Natural killer cell (primary cell): Measurements from ENCODE around the gene LAMA5. TPM values are rescaled to one million over a fixed set of nuclear protein-coding genes. Genes with fewer than 3 reads are reported as not detected.

Experiments
- ATAC-seq, 3 donors: fragments of 150-1000 bp in 2 of 3; fragments of 200-7000 bp in 1 of 3; cut with Tn5 transposase; 1 replicate in 1 of 3; 2 replicates in 2 of 3; pipeline ENCODE4 v1.10.0; 2021; ENCODE audit warnings: mild to moderate bottlenecking in 2 of 3, moderate library complexity in 2 of 3
- DNase-seq, 2 donors: peaks; one replicate each; pipeline versions ENCODE4 v3.0.0 to v3.0.0-alpha.2; 2013 to 2021; ENCODE audit warnings: mixed read lengths in 1 of 2
- H3K27ac ChIP-seq: one replicate; pipeline ENCODE4 v1.5.1; 2013; ENCODE audit warnings: mild to moderate bottlenecking, low read length
- H3K27me3 ChIP-seq: one replicate; pipeline ENCODE4 v1.6.1; 2013; ENCODE audit warnings: low read length; ENCODE audit not compliant: control insufficient read depth, insufficient read depth
- H3K36me3 ChIP-seq: one replicate; pipeline ENCODE4 v1.6.1; 2013; ENCODE audit warnings: low read length; ENCODE audit not compliant: control insufficient read depth, insufficient read depth
- H3K4me1 ChIP-seq: one replicate; pipeline ENCODE4 v1.6.1; 2013; ENCODE audit warnings: low read length; ENCODE audit not compliant: control insufficient read depth, insufficient read depth
- H3K4me3 ChIP-seq: one replicate; pipeline ENCODE4 v1.5.1; 2013; ENCODE audit warnings: low read length
- H3K9me3 ChIP-seq: one replicate; pipeline ENCODE4 v1.6.1; 2013; ENCODE audit warnings: low read length; ENCODE audit not compliant: control insufficient read depth, insufficient read depth
- H3K27ac Mint-ChIP-seq, 2 donors: one replicate each; pipeline ENCODE4 v1.8.0; 2022; ENCODE audit warnings: mild to moderate bottlenecking in 2 of 2, mixed read lengths in 2 of 2, moderate library complexity in 1 of 2
- H3K27me3 Mint-ChIP-seq, 2 donors: one replicate each; pipeline ENCODE4 v1.8.0; 2022; ENCODE audit warnings: low read depth in 2 of 2, mixed read lengths in 2 of 2
- H3K36me3 Mint-ChIP-seq: one replicate; pipeline ENCODE4 v1.8.0; 2022; ENCODE audit warnings: mixed read lengths
- H3K4me1 Mint-ChIP-seq, 2 donors: one replicate each; pipeline ENCODE4 v1.8.0; 2022; ENCODE audit warnings: mixed read lengths in 2 of 2
- H3K4me3 Mint-ChIP-seq: one replicate; pipeline ENCODE4 v1.8.0; 2022; ENCODE audit warnings: mild to moderate bottlenecking, moderate library complexity, mixed read lengths
- H3K9me3 Mint-ChIP-seq, 2 donors: one replicate each; pipeline ENCODE4 v1.8.0; 2022; ENCODE audit warnings: mixed read lengths in 2 of 2
- CTCF ChIP-seq: fragments of 200-600 bp; IDR thresholded peaks from one replicate; pipeline ENCODE4 v1.8.0; 2022; ENCODE audit warnings: antibody characterized with exemption
- WGBS: methylation state at CpG from one replicate; pipeline ENCODE4 v1.1.7; 2013; ENCODE audit warnings: missing lambda C conversion rate; ENCODE audit not compliant: insufficient coverage; 5-methylcytosine and 5-hydroxymethylcytosine counted together
- intact Hi-C: fragments of 100-400 bp; cut with micrococcal nuclease; formaldehyde crosslinking; loops from one replicate; pipeline ENCODE4 v1.14.2; 2022
- total RNA-seq, 4 donors: library from RNA; stranded (reverse); fragments of 120-200 nt in 1 of 4; gene quantifications; one replicate each; pipeline versions ENCODE4 v1.2.3 to v1.2.4, GENCODE V29; 2013 to 2022

Gene LAMA5
- 1 to 10 TPM; 1.0 to 4.3 (median 1.4) TPM for total RNA-seq
- total RNA-seq (2013) = 7.5 TPM

- Mint-ChIP-seq H3K27me3 (peaks cover 0 to 26% of the 10 kb centered on the region in 2 donors), H3K4me1 (peaks cover 0 to 6% of the 10 kb centered on the region in 2 donors), H3K36me3 (no peaks in the 10 kb centered on the region), H3K4me3 (peak within 1 kb of the TSS; percentile 77), H3K9me3 (no peaks in the 10 kb centered on the region), H3K27ac (no peak within 1 kb of the TSS)
- Histone ChIP-seq H3K4me3 (peak within 1 kb of the TSS; percentile 38), H3K27ac (no peak within 1 kb of the TSS), H3K4me1 (peaks cover 22% of the 10 kb centered on the region), H3K9me3 (no peaks in the 10 kb centered on the region), H3K36me3 (no peaks in the 10 kb centered on the region), H3K27me3 (peaks cover 26% of the 10 kb centered on the region)
- DNase-seq = peak in 1 of 2 donors; percentile 31
- WGBS = under 1% methylated on average over 66 of the region's 70 CpGs
- peak; percentile 31 to 69 (median 64) for ATAC-seq
- intact Hi-C loops = no loop called here
- TF ChIP-seq CTCF = no peak
These were observed at the start of gene LAMA5 for GRCh38 chr20:62367136-62367632. LAMA5 (minus strand) TSS chr20:62367312; CDS start chr20:62367245, 67 bp downstream.

- no peaks in the 10 kb centered on the region for H3K9me3 Mint-ChIP-seq
- Histone ChIP-seq H3K27ac (no peak overlapping the region), H3K9me3 (no peaks in the 10 kb centered on the region), H3K36me3 (no peaks in the 10 kb centered on the region), H3K4me3 (no peak overlapping the region), H3K4me1 (peaks cover 1% of the 10 kb centered on the region), H3K27me3 (no peaks in the 10 kb centered on the region)
- no peak for ATAC-seq
- no peaks in the 10 kb centered on the region for H3K36me3 Mint-ChIP-seq
- TF ChIP-seq CTCF = no peak
- no peak overlapping the region for H3K27ac Mint-ChIP-seq
- DNase-seq = no peak
- H3K4me1 Mint-ChIP-seq = no peaks in the 10 kb centered on the region
- no peaks in the 10 kb centered on the region for H3K27me3 Mint-ChIP-seq
- intact Hi-C loops = no loop called here
- WGBS = 83% methylated on average over 24 of the region's 24 CpGs
- H3K4me3 Mint-ChIP-seq = no peak overlapping the region
These were observed 48.4 kb upstream of the LAMA5 start for GRCh38 chr20:62415354-62416111.

- Mint-ChIP-seq H3K27ac (no peak overlapping the region), H3K27me3 (no peaks in the 10 kb centered on the region), H3K9me3 (no peaks in the 10 kb centered on the region), H3K36me3 (no peaks in the 10 kb centered on the region), H3K4me1 (peaks cover 0 to 11% of the 10 kb centered on the region in 2 donors), H3K4me3 (no peak overlapping the region)
- Histone ChIP-seq H3K4me3 (no peak overlapping the region), H3K27me3 (no peaks in the 10 kb centered on the region), H3K9me3 (no peaks in the 10 kb centered on the region), H3K27ac (no peak overlapping the region), H3K36me3 (no peaks in the 10 kb centered on the region), H3K4me1 (peaks cover 11% of the 10 kb centered on the region)
- TF ChIP-seq CTCF = no peak
- no peak for ATAC-seq
- intact Hi-C loops = no loop called here
- WGBS = 86% methylated on average over 22 of the region's 22 CpGs
- no peak for DNase-seq
These were observed 46.9 kb upstream of the LAMA5 start for GRCh38 chr20:62413896-62414481.
